Limb (tissue), 2 donors: Measurements from ENCODE around the gene PRAMEF5.
"Not testable (repeated sequence)": the region's sequence is repeated elsewhere in the genome, so short reads cannot be mapped to it uniquely, and the experiment has no call there.

Source experiments
- DNase-seq, 2 donors: peaks; one replicate each; pipeline ENCODE4 v3.0.0-alpha.2; 2016; ENCODE audit errors: extremely low spot score in 2 of 2

PRAMEF5 gene

DNA sequence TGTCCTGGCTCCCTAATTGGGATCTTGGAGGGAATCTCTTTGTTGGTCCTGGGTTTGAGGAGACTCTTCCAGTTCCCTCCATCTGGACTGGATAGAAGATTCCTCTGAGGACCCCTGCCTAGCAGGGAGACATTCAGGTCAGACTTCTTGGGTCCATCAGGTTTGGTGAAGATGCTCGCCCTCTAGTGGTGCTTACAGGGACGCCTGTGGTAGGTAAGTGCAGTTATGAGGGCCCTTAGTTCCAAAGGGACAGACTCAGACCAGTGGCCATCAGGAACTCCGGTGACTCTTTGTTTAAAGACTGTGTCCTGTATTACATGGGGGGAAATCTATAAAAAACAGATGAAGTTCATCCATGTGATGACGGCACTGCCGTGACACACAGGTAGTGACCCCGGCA, 23.0 kb downstream of the PRAMEF5 start:
- DNase-seq = not testable (repeated sequence)

- DNase-seq = not testable (repeated sequence)
Measured at GRCh38 chr1:13279617-13280016, 25.6 kb downstream of the PRAMEF5 start.

DNA sequence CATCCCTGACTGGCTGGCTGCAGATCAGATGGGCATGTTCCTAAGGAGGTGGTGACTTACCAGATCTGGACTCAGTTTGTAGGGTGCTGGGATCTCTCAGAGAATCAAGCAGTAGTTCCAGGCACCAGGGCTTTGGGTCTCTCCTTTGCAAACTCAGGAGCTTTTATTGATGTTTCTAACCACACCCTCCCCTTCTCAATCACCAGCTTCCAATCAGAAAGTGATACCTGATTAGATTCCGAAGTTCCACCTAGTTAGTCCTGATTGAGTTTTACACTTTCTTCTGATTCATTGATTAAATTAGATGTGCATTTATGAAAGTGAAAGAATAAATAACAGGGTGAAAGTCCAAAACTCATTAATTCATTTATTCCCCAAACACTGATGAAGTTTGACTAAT, 31.0 kb downstream of the PRAMEF5 start, which contains the start of gene PRAMEF8:
PRAMEF8 (minus strand) TSS at position 101 of the 400 bp plus-strand sequence. CDS start 1,046 bp downstream, outside the sequence.
- not testable (repeated sequence) for DNase-seq

- not testable (repeated sequence) for DNase-seq
Measured at GRCh38 chr1:13289030-13289429, 35.0 kb downstream of the PRAMEF5 start.

- DNase-seq = not testable (repeated sequence)
Measured at GRCh38 chr1:13297216-13297931, 43.4 kb downstream of the PRAMEF5 start.

GRCh38 chr1:13298699-13299098, 44.7 kb downstream of the PRAMEF5 start:
- not testable (repeated sequence) for DNase-seq

DNA sequence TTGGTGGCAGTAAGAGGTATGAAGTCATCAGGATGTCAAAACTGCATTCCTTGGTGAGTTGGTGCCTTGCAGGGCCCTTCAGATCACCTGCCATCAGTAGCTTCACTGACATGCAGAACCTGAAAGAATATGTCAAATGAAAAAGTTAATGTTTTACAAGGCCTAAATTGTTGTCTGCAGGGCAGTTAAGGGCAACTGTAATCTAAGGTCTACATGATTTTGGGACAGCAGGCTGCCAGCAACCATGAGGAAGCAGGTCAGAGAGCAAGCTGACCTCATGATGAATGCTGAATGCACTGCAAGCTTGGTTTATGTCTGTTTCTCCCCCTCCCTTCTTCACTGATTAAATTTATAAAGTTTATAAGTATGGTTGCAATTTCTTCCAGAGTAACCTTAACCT, 48.2 kb downstream of the PRAMEF5 start:
- DNase-seq = not testable (repeated sequence)

DNA sequence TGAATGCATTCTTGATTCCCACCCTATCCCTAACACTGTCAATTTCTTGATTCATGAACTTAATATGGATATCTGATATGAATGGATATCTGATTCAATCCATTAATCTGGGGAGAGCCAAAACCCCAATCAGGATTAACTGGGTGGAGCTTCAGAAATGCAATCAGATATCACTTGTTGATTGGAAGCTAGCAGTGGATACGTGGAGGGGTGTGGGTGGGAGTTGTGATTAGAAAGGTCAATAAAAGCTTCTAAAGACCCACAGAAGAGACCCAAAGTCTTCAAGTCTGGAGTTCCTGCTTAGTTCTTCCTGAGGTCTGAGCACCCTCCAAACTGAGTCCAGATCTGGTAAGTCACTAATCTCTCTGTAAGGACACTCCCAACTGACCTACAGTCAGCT, 49.2 kb downstream of the PRAMEF5 start, which contains the start of gene PRAMEF33:
PRAMEF33 (plus strand) TSS at position 301 of the 400 bp plus-strand sequence. CDS start 2,416 bp downstream, outside the sequence.
- DNase-seq = not testable (repeated sequence)
